Glutamatergic neuron (in vitro differentiated cells): ENCODE measurements around the gene KRT6C. TPM values are rescaled to one million over a fixed set of nuclear protein-coding genes. Genes with fewer than 3 reads are reported as not detected.

Experiments used
- DNase-seq: peaks from one replicate; pipeline ENCODE4 v3.0.0; 2022
- H3K27ac Mint-ChIP-seq: one replicate; pipeline ENCODE4 v1.8.0; 2020; ENCODE audit warnings: mild to moderate bottlenecking, mixed read lengths, inconsistent platforms; ENCODE audit not compliant: unreplicated experiment
- H3K27me3 Mint-ChIP-seq: one replicate; pipeline ENCODE4 v1.8.0; 2020; ENCODE audit warnings: mild to moderate bottlenecking, moderate library complexity, mixed read lengths, inconsistent platforms; ENCODE audit not compliant: unreplicated experiment
- H3K36me3 Mint-ChIP-seq: one replicate; pipeline ENCODE4 v1.8.0; 2020; ENCODE audit warnings: mild to moderate bottlenecking, mixed read lengths, inconsistent platforms; ENCODE audit not compliant: unreplicated experiment
- H3K4me1 Mint-ChIP-seq: one replicate; pipeline ENCODE4 v1.8.0; 2020; ENCODE audit warnings: mild to moderate bottlenecking, low read depth, mixed read lengths, inconsistent platforms; ENCODE audit not compliant: unreplicated experiment
- H3K4me3 Mint-ChIP-seq: one replicate; pipeline ENCODE4 v1.8.0; 2020; ENCODE audit warnings: mild to moderate bottlenecking, mixed read lengths, inconsistent platforms; ENCODE audit not compliant: unreplicated experiment
- H3K9me3 Mint-ChIP-seq: one replicate; pipeline ENCODE4 v1.8.0; 2020; ENCODE audit warnings: mild to moderate bottlenecking, moderate library complexity, mixed read lengths, inconsistent platforms; ENCODE audit not compliant: unreplicated experiment
- total RNA-seq: library from RNA; stranded (reverse); fragmentation: NEBNext Ultra II Directional; extraction: Animal tissue kit (Norgen Biotek cat#: 25700); gene quantifications from one replicate; pipeline ENCODE4 v1.2.1, GENCODE V29; 2021; ENCODE audit not compliant: unreplicated experiment
- TF ChIP-seq, protein P1 (sequence below): fragments of 200-600 bp; sonication (generic); IDR thresholded peaks from one replicate; pipeline ENCODE4 v1.5.0; 2021; ENCODE audit not compliant: partially characterized antibody, unreplicated experiment

Gene KRT6C
- total RNA-seq, 1 donor from 2014 or later = not detected

DNA sequence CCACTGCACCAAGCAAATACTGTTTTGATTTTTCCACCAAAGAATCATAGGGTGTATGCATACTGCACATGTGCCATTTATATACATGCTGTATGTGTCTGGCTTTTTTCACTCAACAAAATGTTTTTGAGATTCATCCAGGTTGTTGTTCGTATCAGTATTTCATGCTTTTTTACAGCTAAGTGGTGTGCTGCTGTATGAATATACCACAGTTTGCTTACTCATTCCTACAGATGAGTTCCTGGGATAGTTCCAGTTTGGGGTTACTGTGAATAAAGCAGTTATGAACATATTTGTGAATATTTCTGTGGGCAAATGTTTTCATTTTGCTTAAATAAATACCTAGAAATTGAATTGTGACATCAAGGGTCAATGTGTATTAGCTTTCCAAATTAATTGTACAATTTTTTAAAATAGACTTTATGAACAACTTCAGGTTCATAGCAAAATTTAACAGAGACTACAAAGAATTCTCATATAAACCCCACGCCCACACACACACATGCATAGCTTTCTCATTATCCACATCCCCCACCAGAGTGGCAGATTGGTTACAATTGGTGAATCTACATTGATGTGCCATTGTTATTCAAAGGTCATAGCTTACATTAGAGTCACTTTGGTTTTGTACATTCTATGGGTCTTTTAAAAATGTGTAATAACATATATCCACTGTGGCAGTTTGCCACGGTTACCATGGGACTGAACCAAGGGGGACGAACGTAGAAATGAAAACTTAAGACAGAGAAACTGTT, 26.4 kb upstream of the KRT6C start:
- H3K4me1 Mint-ChIP-seq = peaks cover 14% of the 10 kb centered on the region
- TF ChIP-seq, protein P1, sequence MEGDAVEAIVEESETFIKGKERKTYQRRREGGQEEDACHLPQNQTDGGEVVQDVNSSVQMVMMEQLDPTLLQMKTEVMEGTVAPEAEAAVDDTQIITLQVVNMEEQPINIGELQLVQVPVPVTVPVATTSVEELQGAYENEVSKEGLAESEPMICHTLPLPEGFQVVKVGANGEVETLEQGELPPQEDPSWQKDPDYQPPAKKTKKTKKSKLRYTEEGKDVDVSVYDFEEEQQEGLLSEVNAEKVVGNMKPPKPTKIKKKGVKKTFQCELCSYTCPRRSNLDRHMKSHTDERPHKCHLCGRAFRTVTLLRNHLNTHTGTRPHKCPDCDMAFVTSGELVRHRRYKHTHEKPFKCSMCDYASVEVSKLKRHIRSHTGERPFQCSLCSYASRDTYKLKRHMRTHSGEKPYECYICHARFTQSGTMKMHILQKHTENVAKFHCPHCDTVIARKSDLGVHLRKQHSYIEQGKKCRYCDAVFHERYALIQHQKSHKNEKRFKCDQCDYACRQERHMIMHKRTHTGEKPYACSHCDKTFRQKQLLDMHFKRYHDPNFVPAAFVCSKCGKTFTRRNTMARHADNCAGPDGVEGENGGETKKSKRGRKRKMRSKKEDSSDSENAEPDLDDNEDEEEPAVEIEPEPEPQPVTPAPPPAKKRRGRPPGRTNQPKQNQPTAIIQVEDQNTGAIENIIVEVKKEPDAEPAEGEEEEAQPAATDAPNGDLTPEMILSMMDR = no peak
- DNase-seq = no peak
- no peak overlapping the region for H3K27ac Mint-ChIP-seq
- no peaks in the 10 kb centered on the region for H3K36me3 Mint-ChIP-seq
- H3K27me3 Mint-ChIP-seq = peaks cover 5% of the 10 kb centered on the region
- H3K9me3 Mint-ChIP-seq = no peaks in the 10 kb centered on the region
- H3K4me3 Mint-ChIP-seq = no peak overlapping the region

DNA sequence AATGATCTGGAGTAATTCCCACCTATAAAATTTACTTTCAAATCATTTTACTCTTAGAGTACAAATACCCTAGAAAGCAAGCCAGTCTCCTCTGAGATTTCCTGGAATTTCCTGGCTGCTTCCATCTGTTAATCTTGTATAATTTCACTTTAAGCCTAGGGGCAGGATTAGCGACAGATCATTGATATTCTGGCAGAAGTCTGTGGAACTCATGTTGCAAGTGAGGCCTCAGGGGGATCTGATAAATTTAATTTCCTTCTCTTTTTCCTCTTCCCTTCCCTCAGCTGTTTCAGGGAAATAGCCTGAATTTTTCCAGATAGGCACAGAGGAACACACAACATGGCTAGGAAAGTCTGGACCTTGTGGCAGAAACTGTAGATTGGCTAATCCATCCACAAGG, 25.3 kb upstream of the KRT6C start:
- H3K4me3 Mint-ChIP-seq = no peak overlapping the region
- no peak for DNase-seq
- TF ChIP-seq, protein P1 = no peak
- H3K36me3 Mint-ChIP-seq = no peaks in the 10 kb centered on the region
- H3K27me3 Mint-ChIP-seq = peaks cover 5% of the 10 kb centered on the region
- H3K9me3 Mint-ChIP-seq = no peaks in the 10 kb centered on the region
- H3K4me1 Mint-ChIP-seq = peaks cover 14% of the 10 kb centered on the region
- H3K27ac Mint-ChIP-seq = no peak overlapping the region

DNA sequence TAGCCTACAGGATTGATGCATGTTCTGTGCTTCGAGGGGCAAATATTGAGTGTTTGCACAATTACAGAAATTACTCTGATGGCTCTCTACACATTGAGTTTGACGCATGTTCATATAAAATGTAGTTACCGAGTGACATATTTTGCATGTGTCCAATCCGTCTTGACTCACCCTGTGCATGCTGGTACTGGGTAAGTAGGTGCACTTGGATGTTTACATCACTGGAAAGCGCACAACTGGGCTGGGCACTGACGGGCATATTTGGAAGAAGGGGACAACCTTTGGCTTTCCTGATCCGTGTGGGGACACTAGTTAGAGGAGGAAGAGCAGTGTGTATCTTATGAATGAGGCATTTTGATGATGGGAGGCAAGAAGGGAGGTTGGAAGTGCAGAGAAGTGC, 24.4 kb upstream of the KRT6C start:
- no peak for DNase-seq
- TF ChIP-seq, protein P1 = no peak
- Mint-ChIP-seq H3K4me3 (no peak overlapping the region), H3K36me3 (no peaks in the 10 kb centered on the region), H3K4me1 (peaks cover 14% of the 10 kb centered on the region), H3K27me3 (peaks cover 5% of the 10 kb centered on the region), H3K9me3 (no peaks in the 10 kb centered on the region), H3K27ac (no peak overlapping the region)

DNA sequence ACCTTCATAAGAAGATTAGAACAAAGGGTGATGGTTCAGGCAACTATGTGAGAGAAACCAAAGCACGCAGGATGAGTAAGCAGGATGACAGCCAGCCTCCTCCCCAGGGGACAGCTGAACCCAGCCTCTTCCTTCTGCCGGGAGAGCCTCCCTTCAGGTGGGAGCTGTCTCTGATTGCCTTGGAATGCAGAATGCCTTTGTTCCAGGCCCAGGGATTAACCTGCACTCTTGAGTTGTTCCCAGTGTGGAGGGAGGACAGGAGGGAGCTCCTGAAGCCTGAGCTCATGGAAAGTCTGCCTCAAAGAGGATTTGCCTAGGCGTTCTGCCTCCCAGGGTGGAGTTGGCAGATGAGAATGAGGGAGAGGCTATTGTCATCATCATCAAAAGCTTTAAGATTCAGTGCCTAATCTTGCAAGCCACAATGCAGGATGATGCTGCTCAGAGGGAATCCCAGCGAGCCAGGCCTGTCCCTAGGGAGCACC, 23.0 kb upstream of the KRT6C start:
- Mint-ChIP-seq H3K36me3 (no peaks in the 10 kb centered on the region), H3K27me3 (peaks cover 5% of the 10 kb centered on the region), H3K27ac (no peak overlapping the region), H3K9me3 (no peaks in the 10 kb centered on the region), H3K4me1 (peaks cover 14% of the 10 kb centered on the region), H3K4me3 (no peak overlapping the region)
- no peak for DNase-seq
- TF ChIP-seq, protein P1 = no peak

DNA sequence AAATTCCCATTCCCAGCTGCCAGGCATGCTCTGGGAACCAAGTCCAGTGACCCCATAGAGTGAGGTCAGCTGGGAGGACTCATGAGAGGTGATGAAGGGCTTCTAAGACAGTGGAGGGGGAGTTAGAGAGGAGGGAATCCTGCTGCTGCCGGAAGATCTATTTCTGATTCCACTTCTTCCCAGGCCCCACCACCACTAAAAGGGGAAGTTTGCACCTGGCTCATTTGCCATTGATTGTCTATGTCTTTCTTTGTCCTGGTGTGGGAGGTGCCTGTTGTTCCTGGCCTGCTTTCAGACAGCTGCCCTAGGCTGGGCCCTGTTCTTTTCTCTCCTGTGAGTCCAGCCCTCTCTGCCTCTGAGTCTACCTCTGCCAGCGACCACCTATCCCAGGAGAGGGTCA, 22.4 kb upstream of the KRT6C start:
- Mint-ChIP-seq H3K27ac (no peak overlapping the region), H3K27me3 (peaks cover 5% of the 10 kb centered on the region)

More for the DNA sequence above, 22.4 kb upstream of the KRT6C start:
- TF ChIP-seq, protein P1 = no peak
- Mint-ChIP-seq H3K4me1 (peaks cover 14% of the 10 kb centered on the region), H3K4me3 (no peak overlapping the region), H3K36me3 (no peaks in the 10 kb centered on the region), H3K9me3 (no peaks in the 10 kb centered on the region)
- no peak for DNase-seq
